ENCODE results near the gene KIDINS220.

Gene KIDINS220

GRCh38 chr2:8704906-8705305 lies 132.5 kb downstream of the KIDINS220 start:
- in situ Hi-C loops (cut with HindIII; ENCODE audit: low sequenced_read_pairs) = no loop called here

- in situ Hi-C loops (cut with HindIII; ENCODE audit: low sequenced_read_pairs) = no loop called here
Measured at GRCh38 chr2:8701681-8702379, 135.6 kb downstream of the KIDINS220 start.

- in situ Hi-C loops (cut with HindIII; ENCODE audit: low sequenced_read_pairs) = no loop called here
Measured at GRCh38 chr2:8699839-8700238, 137.6 kb downstream of the KIDINS220 start.

- in situ Hi-C loops (cut with HindIII; ENCODE audit: low sequenced_read_pairs) = no loop called here
Measured at GRCh38 chr2:8697190-8697589, 140.2 kb downstream of the KIDINS220 start.

DNA sequence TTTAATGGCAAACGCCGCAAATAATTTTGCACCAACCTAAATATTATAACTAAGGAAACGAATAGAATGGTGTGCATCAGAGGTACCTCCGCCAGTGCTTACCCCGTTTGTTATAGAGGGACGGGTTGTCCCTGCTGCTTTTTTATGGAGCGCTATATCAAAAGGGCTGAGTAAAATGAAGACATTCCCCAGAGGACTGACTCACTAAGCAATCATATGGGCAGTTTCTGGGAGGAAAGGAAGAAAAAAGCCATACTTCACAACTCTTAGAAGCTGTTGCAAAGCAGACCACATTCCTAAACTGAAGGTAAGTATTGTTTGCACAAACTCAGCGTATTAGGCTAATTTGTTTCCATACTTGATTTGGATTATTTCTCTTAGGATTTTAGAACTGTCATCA lies 142.7 kb downstream of the KIDINS220 start:
- in situ Hi-C loops (cut with HindIII; ENCODE audit: low sequenced_read_pairs) = no loop called here

DNA sequence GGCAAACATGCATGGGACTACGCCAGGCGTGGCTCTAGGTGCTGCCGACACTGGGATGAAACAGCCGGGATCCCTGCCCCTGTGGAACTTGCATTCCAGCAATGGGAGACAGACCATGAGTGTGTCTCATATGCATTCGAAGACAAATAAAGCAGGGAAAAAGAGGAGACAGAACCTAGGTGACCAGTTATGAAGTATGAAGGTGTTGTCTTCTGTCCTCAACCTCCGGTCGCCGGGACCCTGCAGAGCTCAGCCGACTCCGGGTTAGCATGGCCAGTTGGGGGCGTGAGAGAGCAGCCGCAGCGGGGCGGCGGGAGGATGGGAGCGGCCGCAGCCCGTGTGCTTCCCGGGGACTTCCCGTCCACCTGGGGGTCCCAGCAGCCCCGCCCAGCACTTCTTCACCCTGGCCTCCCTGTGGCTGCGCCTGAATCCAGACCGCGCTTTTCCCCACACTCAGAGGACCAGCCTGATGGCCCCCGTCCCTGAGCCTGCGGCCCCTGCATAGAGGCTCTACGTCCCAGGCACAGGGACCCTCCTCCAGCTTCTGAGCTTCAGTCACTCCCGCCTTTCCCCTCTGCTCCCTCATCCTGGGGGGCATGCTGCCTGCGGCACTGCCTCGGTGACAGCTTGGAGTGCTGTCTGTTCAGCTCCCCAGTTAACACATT lies 144.1 kb downstream of the KIDINS220 start:
- in situ Hi-C loops (cut with HindIII; ENCODE audit: low sequenced_read_pairs) = no loop called here

DNA sequence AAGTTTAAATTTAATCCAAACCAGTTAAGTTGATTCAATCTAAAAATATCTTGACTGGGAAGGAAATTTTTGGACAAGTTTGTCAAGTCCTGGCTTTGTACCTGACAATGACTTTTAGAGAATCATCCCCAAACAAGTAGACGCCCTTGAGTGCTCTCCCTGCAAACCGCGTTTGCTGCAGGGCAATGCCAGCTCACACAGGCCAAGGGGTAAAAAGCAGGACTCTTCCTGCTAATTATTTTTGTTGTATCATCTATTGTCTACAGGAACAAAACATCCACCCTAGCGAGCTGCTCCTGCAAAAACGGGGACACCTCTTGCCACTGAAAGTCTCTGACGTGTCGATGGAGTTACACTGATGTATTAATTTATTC lies 144.6 kb downstream of the KIDINS220 start:
- in situ Hi-C loops (cut with HindIII; ENCODE audit: low sequenced_read_pairs) = no loop called here

GRCh38 chr2:8691859-8692437 lies 145.5 kb downstream of the KIDINS220 start:
- in situ Hi-C loops (cut with HindIII; ENCODE audit: low sequenced_read_pairs) = no loop called here

DNA sequence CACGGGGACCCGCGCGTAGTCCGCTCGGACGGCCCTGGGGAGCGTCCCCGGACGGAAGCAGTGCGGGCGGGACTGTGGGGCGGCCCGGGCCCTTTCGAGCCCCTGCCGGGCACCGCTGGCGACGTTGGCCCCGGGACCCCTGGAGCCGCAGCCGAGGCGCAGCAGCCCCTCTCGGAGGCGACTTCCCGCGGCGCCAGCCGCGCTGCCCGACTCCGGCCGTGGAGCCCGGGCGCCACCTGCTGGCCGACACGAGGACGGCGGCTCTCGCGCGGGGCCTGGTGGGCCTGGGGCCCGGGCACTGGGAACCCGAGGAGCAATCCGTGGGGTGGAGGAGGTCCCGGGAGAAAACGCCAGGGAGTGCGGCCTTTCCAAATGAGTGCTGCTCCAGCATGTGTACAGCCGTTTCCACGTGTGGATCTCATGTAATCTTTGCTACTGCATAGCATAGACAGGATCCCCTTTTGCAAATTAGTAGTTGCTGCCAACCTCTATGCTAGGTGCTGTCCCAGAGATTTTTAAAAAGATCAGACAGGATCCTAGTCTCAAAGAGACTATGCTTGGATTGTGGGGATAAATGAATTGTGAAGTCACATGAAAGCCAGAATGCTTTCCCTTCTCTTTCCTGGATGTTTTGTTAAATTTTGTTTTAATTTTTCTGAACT lies 151.6 kb downstream of the KIDINS220 start:
- in situ Hi-C loops (cut with HindIII; ENCODE audit: low sequenced_read_pairs) = loop anchor here (10.0 kb wide), 1 partner anchor 131 kb away; no protein-coding TSS in a partner anchor

GRCh38 chr2:8684878-8685696 lies 152.3 kb downstream of the KIDINS220 start:
- in situ Hi-C loops (cut with HindIII; ENCODE audit: low sequenced_read_pairs) = loop anchor here (10.0 kb wide), 1 partner anchor 130 kb away; no protein-coding TSS in a partner anchor

GRCh38 chr2:8684540-8684877 lies 152.9 kb downstream of the KIDINS220 start:
- in situ Hi-C loops (cut with HindIII; ENCODE audit: low sequenced_read_pairs) = loop anchor here (10.0 kb wide), 1 partner anchor 130 kb away; no protein-coding TSS in a partner anchor

DNA sequence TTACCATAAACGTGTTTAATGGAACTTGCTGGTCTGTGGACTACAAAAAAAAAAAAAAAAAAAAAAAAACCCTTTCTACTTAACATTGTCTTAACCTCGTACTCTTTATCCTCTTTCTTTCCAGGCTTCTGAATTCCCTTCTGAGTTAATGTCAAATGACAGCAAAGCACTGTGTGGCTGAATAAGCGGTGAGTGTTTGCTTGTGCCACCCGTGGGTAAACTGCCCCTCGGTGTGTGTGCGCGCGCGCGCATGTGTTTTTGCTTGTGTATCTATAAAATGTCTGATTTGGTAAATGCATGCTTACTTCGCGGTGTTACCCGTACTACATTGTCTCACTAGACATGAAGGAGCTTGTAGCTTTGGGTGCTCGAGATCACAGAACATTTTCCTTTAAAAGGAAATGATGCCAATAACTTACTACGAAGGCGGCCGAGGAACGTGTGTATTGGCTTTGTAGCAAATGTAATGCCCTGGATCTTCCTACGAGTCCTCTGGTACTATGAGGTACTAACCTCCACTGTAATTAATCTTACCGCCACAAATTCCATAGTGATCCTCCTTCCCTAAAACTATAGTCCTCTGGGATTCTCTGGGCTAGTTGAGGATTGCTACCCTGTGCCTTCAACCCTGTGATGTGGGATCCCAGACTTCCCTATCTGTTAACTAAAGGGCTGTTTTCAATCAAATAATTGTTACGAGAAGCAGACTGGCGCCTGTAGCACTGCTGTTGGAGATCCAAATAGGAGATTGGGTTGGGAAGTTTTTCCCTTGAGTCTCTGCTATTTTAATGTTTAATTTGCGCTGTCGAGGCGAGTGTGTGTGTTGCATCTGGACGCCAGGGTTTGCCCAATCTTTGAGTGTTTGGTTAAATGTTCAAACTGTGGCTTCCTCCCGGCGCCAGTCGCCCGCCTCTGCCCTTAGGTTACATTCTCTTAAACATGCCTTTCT lies 154.4 kb downstream of the KIDINS220 start:
- in situ Hi-C loops (cut with HindIII; ENCODE audit: low sequenced_read_pairs) = loop anchor here (10.0 kb wide), 1 partner anchor 128 kb away; no protein-coding TSS in a partner anchor

DNA sequence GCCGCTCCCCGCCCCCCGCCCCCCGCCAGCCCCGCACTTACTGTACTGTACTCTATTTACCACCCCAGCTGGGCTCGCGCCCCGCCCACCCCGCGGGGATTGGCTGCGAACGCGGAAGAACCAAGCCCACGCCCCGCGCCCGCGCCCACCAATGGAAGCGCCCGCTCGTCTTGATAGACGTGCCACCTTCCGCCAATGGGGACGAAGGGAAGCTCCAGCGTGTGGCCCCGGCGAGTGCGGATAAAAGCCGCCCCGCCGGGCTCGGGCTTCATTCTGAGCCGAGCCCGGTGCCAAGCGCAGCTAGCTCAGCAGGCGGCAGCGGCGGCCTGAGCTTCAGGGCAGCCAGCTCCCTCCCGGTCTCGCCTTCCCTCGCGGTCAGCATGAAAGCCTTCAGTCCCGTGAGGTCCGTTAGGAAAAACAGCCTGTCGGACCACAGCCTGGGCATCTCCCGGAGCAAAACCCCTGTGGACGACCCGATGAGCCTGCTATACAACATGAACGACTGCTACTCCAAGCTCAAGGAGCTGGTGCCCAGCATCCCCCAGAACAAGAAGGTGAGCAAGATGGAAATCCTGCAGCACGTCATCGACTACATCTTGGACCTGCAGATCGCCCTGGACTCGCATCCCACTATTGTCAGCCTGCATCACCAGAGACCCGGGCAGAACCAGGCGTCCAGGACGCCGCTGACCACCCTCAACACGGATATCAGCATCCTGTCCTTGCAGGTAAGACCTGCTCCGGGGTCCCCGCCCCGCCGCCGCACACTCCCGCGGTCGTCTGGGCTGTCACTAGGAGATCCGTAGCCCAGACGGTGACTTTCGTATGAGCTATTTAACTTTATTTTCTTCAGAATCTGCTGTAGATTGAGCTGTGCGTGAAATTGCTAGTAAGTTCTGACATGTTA lies 155.4 kb downstream of the KIDINS220 start, which contains the start of gene ID2:
Gene ID2 (plus strand): TSS at position 271 of the 907 bp plus-strand sequence. CDS start 110 bp downstream, at position 381.
- in situ Hi-C loops (cut with HindIII; ENCODE audit: low sequenced_read_pairs) = loop anchor here (10.0 kb wide), 1 partner anchor 127 kb away; no protein-coding TSS in a partner anchor

GRCh38 chr2:8680822-8681760 lies 156.3 kb downstream of the KIDINS220 start:
- in situ Hi-C loops (cut with HindIII; ENCODE audit: low sequenced_read_pairs) = loop anchor here (10.0 kb wide), 1 partner anchor 126 kb away; no protein-coding TSS in a partner anchor

DNA sequence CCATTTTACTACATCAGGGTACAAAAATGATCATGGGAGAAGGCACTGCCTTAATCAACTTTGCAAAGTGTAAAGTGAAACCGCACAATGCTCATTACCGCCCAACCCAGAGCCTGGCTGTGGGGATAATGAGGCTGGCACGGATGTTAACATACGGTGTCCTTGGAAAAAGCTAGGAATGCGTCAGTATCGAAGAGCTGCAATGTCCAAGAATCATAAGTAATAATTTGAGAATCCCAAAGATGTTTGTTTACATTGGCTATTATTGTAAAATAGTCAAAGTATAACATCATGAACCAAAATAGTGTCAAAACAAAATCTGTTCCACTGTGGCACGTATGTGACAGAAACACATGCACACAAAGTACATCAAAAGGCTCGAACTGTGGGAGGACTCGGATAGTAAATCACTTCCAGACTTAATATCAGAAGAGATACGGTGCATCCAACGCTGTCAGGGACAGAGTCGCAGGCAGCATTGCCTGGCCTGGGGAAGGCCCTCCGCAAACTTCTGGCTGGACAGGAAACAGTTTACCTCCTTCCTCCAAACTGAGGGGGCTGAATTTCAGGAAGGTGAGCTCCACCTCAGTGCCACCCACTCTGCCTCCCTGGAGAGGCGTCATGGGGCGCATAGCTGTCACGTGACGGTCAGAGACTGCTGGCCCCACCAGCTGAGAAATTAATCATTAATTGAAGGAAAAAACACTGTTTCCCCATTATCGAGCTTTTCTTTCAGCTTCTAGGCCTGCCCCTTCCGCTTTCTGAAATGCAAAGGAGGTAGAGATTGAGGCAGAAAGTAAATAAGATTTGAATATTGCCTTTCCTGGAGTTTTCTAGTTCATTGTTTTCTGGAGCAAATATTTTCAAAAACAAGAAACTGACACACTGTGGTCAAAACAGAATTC lies 157.3 kb downstream of the KIDINS220 start:
- in situ Hi-C loops (cut with HindIII; ENCODE audit: low sequenced_read_pairs) = loop anchor here (10.0 kb wide), 1 partner anchor 125 kb away; no protein-coding TSS in a partner anchor

- in situ Hi-C loops (cut with HindIII; ENCODE audit: low sequenced_read_pairs) = no loop called here
Measured at GRCh38 chr2:8679567-8679826, 157.9 kb downstream of the KIDINS220 start.
